ENCODE results near the gene CORIN.

CORIN gene

GRCh38 chr4:47749060-47749459, 88.8 kb downstream of the CORIN start:
- no peak overlapping the region for H3K9ac ChIP-seq (ENCODE audit: low read depth, low read length, poor library complexity, severe bottlenecking)
- H2AFZ ChIP-seq (ENCODE audit: low read length) = no peak overlapping the region
- H3K27me3 ChIP-seq (ENCODE audit: insufficient read depth, low read length, poor library complexity, severe bottlenecking) = no peaks in the 10 kb centered on the region
- no peaks in the 10 kb centered on the region for H3K36me3 ChIP-seq (ENCODE audit: insufficient read depth, low read length)
- no peaks in the 10 kb centered on the region for H3K9me3 ChIP-seq (ENCODE audit: insufficient read depth, low read depth, low read length)
- no peak overlapping the region for H3K4me2 ChIP-seq (ENCODE audit: low read depth, low read length, poor library complexity, severe bottlenecking)
- no peaks in the 10 kb centered on the region for H3K4me1 ChIP-seq (ENCODE audit: insufficient read depth, low read length, poor library complexity, severe bottlenecking)
- TF ChIP-seq EZH2phosphoT487 (IDR thresholded peaks at IDR 0.05; ENCODE audit: borderline replicate concordance) (no peak), CTCF (conservative IDR thresholded peaks at IDR 0.05; ENCODE audit: low read length) (no peak)
- H3K79me2 ChIP-seq (ENCODE audit: insufficient read depth, low read length) = no peaks in the 10 kb centered on the region
- no peaks in the 10 kb centered on the region for H3F3A ChIP-seq (ENCODE audit: low read depth)
- H3K9me2 ChIP-seq (replicated peaks; ENCODE audit: low read depth, low read length) = no peaks in the 10 kb centered on the region
- H4K20me1 ChIP-seq (ENCODE audit: insufficient read depth, low read length, poor library complexity, severe bottlenecking) = no peaks in the 10 kb centered on the region
- no peak overlapping the region for H3K4me3 ChIP-seq (ENCODE audit: low read length, poor library complexity, severe bottlenecking)

- Histone ChIP-seq H3K4me1 (ENCODE audit: insufficient read depth, low read length, poor library complexity, severe bottlenecking) (no peaks in the 10 kb centered on the region), H3F3A (ENCODE audit: low read depth) (no peaks in the 10 kb centered on the region), H3K9ac (ENCODE audit: low read depth, low read length, poor library complexity, severe bottlenecking) (no peak overlapping the region), H3K79me2 (ENCODE audit: insufficient read depth, low read length) (no peaks in the 10 kb centered on the region), H2AFZ (ENCODE audit: low read length) (no peak overlapping the region), H3K36me3 (ENCODE audit: insufficient read depth, low read length) (no peaks in the 10 kb centered on the region), H3K9me3 (ENCODE audit: insufficient read depth, low read depth, low read length) (no peaks in the 10 kb centered on the region), H3K27me3 (ENCODE audit: insufficient read depth, low read length, poor library complexity, severe bottlenecking) (no peaks in the 10 kb centered on the region), H3K9me2 (replicated peaks; ENCODE audit: low read depth, low read length) (no peaks in the 10 kb centered on the region), H4K20me1 (ENCODE audit: insufficient read depth, low read length, poor library complexity, severe bottlenecking) (no peaks in the 10 kb centered on the region), H3K4me2 (ENCODE audit: low read depth, low read length, poor library complexity, severe bottlenecking) (no peak overlapping the region), H3K4me3 (ENCODE audit: low read length, poor library complexity, severe bottlenecking) (no peak overlapping the region)
- no peak for TF ChIP-seq CTCF (conservative IDR thresholded peaks at IDR 0.05; ENCODE audit: low read length)
- TF ChIP-seq EZH2phosphoT487 (IDR thresholded peaks at IDR 0.05; ENCODE audit: borderline replicate concordance) = no peak
Measured at GRCh38 chr4:47747846-47748494, 89.9 kb downstream of the CORIN start.

- H2AFZ ChIP-seq (ENCODE audit: low read length) = no peak overlapping the region
- TF ChIP-seq EZH2phosphoT487 (IDR thresholded peaks at IDR 0.05; ENCODE audit: borderline replicate concordance) = no peak
- TF ChIP-seq CTCF (conservative IDR thresholded peaks at IDR 0.05; ENCODE audit: low read length) = no peak
- no peak overlapping the region for H3K4me2 ChIP-seq (ENCODE audit: low read depth, low read length, poor library complexity, severe bottlenecking)
- H4K20me1 ChIP-seq (ENCODE audit: insufficient read depth, low read length, poor library complexity, severe bottlenecking) = no peaks in the 10 kb centered on the region
- H3K79me2 ChIP-seq (ENCODE audit: insufficient read depth, low read length) = no peaks in the 10 kb centered on the region
- no peaks in the 10 kb centered on the region for H3K9me2 ChIP-seq (replicated peaks; ENCODE audit: low read depth, low read length)
- H3K27me3 ChIP-seq (ENCODE audit: insufficient read depth, low read length, poor library complexity, severe bottlenecking) = no peaks in the 10 kb centered on the region
- no peaks in the 10 kb centered on the region for H3K36me3 ChIP-seq (ENCODE audit: insufficient read depth, low read length)
- H3K9me3 ChIP-seq (ENCODE audit: insufficient read depth, low read depth, low read length) = no peaks in the 10 kb centered on the region
- no peak overlapping the region for H3K4me3 ChIP-seq (ENCODE audit: low read length, poor library complexity, severe bottlenecking)
- H3K4me1 ChIP-seq (ENCODE audit: insufficient read depth, low read length, poor library complexity, severe bottlenecking) = no peaks in the 10 kb centered on the region
- H3F3A ChIP-seq (ENCODE audit: low read depth) = no peaks in the 10 kb centered on the region
- no peak overlapping the region for H3K9ac ChIP-seq (ENCODE audit: low read depth, low read length, poor library complexity, severe bottlenecking)
Measured at GRCh38 chr4:47747211-47747610, 90.7 kb downstream of the CORIN start.

Measured in Loucy (cell line).